Tongue (tissue), 2 donors: ENCODE measurements around the gene ANTXR1. TPM values are rescaled to one million over a fixed set of nuclear protein-coding genes. Genes with fewer than 3 reads are reported as not detected.
"Not testable (repeated sequence)": the region's sequence is repeated elsewhere in the genome, so short reads cannot be mapped to it uniquely, and the experiment has no call there.

Source experiments
- DNase-seq: peaks from one replicate; pipeline ENCODE4 v3.0.0-alpha.2; 2015
- total RNA-seq: library from RNA; depleted of rRNA; stranded (reverse); fragments of >200 nt; gene quantifications from one replicate; pipeline ENCODE4 v1.2.3, GENCODE V29; 2014

The ANTXR1 gene
- total RNA-seq, 1 donor from 2014 or later, result 104 TPM

DNA sequence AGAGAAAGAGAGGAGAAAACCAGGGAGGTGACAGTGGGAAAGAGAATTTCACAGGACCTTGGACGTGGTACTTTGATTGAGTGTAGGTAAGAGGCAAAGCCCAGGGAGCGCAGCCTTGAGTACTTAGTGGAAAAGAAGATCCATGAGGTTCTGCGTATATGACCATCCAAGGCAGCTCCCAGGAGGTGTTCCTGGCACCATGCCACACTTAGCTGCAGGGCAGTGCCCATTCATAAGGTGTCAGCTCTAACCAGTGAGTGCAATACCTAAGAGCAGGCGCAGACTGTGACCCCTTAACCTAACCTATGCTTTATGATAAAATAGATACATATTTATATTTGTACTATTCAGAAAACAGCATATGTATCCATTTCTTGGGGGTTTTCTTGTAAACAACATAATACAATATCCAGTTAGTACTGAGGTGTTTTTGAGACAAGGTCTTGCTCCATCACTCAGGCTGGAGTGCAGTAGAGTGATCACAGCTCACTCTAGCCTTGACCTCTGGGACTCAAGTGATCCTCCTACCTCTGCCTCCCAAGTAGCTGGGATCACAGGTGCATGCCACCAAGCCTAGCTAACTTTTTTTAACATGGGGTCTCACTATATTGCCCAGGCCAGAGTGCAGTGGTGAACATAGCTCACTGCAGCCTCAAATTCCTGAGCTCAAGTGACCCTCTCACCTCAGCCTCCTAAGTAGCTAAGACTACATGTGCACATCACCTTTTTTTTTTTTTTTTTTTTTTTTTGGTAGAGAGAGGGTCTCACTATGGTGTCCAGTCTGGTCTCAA, 199.5 kb downstream of the ANTXR1 start:
- no peak for DNase-seq

DNA sequence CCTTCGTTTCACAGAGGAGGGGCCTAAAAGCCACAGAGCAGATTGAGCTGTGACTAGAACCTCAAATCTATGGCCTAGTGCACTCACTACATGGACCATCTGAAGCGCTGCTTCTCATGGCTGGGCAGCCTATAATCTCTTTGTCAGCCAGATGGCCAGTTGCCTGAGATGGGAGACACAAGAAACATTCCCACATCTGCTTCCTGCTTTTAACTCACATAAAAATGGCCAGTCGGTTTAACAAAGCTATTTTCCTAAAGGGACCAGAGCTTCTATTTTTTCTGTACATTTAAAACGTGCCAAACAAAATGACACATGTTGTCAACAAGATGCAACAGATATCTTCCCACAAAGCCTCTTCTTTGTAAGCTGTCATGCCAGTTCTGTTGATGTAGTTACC, 200.2 kb downstream of the ANTXR1 start:
- peak; percentile 68 for DNase-seq

DNA sequence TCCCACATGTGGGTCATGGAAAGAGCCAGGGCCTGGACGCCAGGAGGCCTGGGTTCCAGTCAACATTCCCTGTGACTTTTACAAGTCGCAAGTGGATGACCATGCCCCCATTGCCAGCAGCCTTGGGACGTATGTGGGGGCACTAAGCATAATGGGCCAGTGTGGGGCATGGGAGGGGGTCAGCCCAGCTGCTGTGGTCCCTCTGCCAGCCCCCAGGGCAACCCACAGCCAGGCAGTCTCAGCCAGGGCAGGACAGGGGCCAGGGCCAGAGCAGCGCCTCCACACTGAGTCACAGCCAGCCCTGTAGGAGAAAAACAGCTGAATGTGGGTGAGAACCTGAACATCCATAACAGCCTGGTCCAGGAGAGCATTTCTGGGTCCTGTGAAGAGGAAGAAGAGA, 200.8 kb downstream of the ANTXR1 start:
- DNase-seq, result no peak

DNA sequence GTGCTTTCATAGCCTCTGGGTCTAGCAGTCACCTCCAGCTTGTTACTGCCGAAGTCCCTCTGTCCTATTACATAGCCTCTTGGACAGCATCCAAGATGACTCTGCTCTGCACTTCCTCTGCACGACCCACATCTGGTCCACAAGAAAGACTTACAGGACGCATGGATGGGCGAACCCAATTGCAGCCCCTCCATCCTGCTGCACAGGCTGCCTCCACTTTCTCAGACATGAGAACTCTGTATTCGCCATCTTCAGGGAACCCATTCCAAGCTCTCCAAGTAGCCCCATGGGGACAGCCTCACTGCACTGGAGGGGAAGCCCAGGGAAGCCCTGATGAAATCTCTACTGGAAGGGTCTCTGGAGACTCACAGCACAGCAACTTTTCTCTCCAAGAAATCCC, 201.9 kb downstream of the ANTXR1 start:
- peak; percentile 70 for DNase-seq

DNA sequence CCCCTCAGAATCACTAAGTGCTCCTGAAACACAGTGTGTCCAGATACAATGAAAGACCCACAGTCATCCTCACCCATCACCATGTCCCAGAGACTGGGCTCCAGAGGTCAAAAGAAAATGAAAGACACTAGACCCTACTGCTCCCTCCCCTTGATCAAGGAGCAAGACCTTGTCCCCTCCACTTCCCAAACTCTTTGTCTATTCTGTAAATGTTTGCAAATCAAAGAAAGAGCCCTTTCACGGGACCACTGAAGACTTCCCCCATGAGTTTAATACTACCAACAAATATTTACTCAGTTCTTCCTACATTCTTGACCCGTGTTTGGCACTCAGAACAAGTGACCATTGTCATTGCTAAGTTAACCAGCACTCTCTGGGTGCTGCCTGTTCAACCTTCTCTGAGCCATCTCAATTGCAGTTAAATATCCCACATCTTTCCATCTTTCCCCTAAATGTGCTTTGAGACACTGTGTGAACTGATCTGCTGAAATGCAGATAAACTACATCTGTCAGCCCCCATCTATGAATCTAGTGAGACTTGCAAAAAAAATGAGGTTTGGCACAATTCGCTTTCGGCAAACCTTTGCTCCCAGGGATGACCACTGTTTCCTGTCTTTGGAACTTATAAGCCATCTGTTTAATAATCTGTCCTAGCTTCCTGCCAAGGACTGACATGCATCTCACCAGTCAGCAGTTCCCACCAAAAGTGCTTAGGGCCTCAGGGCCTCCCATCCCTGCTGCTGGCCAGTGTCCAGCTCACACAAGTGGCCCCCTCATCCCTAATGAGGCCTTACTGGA, 203.8 kb downstream of the ANTXR1 start:
- peak; percentile 90 for DNase-seq

DNA sequence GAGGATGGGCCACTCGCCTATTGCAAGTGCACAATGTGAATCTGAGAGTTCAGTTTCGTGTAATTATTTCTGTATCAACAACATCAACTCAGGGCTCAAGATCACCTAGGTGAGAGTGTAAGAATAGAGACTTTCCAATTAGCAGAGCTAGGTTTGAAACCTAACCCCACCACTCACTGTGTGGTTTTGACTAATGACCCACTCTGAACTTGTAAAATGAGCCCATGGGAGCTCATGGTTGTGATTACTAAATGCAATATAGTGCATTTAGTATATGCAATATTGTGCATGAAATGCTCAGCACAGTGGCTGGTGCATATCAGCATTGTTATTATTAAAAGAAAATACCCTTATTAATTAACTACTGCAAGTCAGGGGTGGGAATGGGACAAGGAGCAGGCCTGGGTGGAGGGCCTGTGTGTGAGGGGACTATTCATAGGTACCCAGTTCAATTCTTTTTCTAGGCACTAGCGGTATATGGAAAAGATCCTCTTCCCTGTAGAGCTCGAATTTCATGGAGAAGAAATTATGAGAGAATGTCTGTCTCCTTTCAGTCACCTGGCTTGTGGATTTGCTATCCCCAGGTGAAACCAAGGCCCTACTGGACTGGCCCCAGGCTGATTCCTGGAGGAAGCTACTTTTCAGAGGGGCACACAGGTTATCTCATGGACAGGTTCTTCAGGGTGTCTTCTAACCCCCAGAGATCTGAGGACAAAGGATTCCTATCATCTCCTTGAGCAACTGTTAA, 204.5 kb downstream of the ANTXR1 start:
- DNase-seq, result no peak

DNA sequence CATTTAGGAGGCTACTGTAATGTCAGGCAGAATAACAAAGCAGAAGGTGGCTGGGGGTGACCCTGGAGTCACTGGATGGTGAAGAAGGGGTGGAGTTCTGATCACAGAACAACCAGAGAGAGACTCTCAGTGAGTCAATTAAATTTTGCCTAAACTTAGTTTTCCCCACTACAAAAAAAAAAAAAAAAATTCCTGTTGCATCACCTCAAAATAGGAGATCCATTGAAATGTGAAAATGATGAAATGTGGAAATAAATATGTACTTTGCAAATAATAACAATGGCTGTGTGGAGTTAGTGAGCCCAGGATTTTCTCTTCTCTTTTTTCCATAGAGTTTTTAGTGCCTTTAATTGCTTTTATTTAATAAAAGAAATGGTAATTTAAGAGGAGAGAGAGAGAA, 208.5 kb downstream of the ANTXR1 start:
- DNase-seq, result no peak

DNA sequence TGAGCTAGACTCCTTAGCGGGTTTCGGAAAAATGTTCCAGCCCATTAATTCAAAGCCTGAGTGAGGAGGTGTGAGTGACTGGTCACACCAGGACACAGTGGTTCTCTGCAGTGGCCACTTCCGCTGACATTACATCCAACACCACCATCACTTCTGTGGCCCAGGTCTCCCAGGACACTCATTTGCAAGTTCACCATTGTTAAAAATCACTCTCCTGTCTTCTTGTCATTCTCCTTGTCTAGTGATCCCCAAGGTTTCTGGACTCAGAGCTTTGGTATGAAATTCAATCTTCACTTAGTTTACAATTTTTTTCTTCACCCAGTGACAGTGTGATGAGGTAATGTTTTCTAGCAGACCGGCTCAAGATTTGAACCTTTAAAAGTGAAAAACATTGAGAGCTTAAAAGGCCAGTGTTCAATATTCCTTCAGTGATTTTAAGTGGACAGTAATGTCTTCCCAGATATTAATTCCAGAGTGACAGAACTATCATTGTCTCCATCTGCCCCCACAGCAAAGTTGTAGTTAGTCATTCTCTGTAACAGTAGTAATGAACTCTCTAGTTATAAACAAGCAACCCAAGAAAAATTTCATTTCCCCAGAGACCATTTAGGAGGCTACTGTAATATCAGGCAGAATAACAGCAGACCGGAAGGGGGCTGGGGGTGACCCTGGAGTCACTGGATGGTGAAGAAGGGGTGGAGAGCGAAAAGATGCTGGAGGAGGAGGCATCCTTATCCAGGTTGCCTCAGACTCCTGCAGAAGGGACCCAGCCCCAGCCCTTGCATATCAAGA, 209.2 kb downstream of the ANTXR1 start:
- DNase-seq, result no peak

DNA sequence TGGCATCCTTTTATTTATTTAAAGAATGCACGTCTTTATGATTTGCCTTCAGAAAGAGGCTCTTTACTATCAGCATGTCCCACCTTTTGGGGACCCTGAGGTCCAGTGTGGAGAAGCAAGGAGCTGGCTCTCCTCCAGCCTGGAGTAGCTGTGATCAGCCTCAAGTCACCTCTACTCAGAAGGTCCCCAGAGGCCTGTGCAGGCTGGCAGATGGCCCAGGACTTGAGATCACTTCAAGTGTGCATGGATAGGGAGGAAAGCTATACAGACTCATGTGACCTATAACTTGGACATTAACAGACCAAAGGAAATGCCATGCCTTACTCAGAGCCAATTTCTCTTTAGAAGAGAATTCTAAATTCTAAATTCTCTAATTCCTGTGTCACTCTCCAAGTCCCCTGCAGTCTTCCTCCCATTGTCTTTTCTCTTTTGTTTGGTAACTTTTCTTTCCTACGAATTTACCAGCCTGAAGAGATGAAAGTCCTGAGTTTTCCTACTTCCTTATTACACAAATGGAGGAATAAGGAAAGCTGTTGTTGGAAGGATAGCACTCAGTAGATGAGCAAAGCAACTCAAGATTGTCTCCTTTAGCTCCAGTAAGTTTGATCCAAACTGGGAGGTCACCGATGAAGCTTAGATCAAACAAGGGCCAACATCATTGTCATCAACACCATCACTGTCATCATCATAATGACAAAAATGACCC, 210.1 kb downstream of the ANTXR1 start:
- DNase-seq, result no peak

DNA sequence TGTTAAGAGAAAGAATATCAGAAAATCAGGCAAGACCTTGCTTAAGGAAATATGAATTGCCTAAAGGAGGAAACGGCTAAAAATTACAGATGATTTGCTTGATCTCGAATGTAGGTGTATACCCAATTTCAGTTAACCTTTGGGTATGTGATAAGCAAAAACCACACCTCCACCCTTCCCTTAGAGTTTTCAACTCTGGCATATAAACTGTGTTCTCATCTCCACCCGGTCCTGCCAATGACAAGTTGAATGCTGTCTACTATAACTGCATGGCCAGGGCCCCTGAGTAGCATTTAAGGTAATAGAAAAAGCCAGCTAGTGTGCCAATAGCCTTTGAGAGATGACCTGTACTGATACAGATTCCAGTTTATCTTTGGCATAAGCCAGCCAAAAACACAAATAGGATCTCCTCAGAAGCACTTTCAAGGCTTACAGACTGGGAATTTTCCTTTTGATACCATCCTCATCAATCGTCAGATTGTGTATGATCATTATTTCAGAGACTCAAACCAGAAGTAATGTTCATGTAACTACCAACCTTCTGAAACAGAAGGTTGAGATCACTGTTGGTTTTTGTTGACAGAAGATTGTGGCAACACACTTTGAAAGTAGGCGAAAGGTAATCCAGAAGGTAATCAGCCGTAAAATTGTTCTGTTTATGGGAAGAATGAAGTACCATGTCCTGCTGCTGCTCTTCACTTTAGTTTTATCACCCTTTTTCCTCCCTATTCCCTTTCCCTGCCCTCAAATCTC, 211.0 kb downstream of the ANTXR1 start:
- DNase-seq, result no peak

DNA sequence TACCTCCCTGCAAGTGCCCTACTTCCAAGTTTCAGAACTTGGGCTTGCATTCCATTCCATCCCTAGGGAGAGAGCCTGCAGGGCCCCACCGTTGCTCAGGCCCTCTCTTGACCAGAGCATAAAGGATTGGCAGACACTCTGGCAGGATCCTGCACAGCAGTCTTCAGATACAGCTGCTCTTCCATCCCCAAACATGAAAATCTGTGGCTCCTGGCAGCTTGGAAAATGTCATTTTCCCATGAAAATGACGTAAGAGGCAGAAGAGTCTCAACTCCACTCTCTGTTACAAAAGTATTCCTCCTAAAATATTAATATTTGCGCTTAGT, 211.5 kb downstream of the ANTXR1 start:
- DNase-seq, result peak; percentile 72

DNA sequence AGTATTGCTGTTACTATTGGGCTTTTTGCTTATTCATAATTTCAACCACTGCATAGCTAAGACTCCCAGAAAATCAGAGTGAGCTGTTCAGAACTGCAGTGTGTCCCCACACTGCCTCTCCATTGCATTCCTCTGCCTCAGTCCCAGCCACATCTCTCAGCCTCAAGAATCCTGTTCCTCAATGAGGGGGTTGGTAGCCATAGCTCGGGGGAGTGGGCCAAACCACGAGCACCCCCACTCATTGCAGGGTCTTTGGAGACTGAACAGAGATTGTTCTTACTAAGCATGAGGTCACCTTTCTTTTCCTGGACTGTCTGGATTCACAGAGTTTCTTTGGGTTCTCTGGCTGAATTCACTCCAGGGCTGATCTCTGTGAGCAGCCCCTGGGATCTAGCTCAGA, 213.0 kb downstream of the ANTXR1 start:
- no peak for DNase-seq

DNA sequence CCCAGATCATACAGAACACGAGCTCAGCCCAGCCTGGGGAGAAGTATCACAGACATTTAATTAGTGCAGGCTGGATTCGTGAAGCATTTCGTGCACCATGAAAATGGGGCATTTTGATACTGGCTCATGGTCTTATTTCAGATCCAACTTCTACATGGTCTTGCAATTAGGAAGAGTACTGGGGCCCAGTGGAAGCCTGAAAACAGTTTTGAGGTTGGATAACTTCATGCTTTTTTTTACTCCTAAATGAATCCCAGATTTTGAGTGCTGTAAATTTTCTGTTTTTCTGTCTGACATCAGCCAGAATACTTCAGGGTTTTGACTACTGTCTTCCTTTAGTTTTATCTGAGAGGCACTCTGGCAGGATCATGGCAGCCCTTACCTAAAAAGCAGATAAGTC, 213.9 kb downstream of the ANTXR1 start:
- DNase-seq, result no peak

DNA sequence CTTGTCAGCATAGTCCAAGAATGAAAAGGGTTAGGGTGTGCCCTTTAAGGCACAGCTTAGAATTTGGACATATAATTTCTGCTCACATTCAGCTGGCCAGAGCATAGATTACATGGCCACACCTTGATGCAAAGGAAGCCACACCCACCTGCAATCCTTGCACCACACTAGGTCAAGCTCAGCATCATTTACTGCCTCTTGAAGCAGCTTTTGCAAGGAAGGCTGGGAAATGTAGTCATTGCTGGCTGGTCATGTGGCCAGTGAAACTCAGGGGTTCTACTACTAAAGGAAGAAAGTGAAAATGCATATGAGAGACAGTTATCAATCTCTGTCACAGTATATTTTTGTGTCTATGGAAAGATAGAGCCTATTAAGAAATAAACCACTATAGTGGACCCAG, 214.7 kb downstream of the ANTXR1 start:
- DNase-seq, result no peak

DNA sequence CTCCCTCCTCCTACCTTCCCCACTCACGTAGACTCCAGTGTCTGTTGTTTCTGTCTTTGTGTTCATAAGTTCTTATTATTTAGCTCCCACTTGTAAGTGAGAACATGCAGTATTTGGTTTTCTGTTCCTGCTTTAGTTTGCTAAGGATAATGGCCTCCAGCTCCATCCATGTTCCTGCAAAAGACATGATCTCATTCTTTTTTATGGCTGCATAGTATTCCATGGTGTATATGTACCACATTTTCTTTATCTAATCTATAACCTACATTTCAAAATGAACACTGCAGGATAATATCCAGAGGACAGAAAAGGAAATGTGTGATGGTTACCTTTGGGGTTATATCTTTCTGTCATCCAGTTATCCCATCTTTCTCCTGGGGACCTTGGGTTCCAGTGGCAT, 218.0 kb downstream of the ANTXR1 start:
- not testable (repeated sequence) for DNase-seq

DNA sequence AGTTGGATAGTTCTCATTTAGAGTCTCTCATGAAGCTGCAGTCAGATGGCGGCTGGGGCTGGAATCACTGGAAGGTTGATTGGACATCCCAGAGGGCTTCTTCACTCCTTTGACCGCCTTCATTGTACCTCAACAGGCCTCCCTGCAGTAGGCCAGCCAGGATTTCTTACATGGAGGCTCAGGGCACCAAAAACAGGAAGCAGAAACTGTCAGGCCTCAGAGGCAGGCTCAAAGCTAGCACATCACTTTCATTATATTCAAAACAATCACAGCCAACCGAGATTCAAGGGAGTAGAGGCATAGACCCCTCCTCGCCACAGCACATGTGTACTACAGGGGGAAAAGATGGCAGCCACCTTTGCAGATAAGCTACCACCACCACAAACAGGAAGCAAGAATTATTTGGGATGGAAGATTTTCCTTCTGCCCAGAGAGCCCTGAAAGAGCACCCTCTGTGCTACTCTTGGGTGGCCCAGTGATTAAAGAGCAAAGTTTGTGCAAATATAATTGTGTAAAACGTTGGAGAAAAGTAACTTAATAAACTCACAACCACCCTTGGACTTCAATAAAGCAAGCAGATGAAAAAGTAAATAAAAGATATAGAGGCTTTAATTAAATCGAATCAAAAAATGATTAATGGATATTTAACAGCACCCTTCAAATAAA, 218.8 kb downstream of the ANTXR1 start:
- no peak for DNase-seq

DNA sequence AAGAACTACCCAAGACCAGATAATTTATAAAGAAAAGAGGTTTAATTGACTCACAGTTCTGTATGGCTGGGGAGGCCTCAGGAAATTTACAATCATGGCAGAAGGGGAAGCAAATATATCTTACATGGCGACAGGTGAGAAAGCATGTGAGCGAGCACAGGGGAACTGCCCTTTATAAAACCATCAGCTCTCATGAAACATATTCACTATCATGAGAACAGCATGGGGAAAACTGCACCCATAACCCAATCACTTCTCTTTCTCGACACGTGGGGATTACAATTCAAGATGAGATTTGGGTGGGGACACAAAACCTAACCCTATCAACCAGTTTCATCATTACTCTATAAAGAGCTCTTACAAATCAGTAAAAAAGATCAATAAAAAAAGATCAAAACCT, 222.9 kb downstream of the ANTXR1 start:
- DNase-seq, result not testable (repeated sequence)

DNA sequence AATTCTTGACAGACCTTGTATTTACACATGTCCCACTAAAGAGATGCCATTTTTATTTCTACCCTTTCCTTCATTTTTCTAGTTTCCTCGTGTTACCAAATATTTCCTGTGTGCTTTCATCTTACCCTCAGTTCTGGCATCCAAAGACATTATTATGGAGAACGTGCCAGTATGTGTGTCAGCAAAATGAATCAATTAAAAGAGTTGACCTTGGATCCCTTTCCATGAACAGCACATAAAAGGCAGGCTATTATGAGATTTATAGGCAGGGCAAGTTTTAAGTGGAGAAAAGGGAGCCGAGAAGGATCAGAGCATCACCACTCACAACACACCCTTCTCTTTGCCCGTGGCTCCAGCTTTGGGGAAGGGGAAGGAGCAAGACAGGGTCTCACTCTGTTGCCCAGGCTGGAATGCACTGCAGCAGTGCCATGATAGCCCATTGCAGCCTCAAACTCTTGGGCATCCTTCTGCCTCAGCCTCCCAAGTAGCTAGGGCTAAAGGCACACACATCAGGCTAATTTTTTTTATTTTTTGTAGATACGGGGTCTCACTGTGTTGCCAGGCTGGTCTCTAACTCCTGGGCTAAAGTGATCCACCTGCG, 224.2 kb downstream of the ANTXR1 start:
- no peak for DNase-seq

DNA sequence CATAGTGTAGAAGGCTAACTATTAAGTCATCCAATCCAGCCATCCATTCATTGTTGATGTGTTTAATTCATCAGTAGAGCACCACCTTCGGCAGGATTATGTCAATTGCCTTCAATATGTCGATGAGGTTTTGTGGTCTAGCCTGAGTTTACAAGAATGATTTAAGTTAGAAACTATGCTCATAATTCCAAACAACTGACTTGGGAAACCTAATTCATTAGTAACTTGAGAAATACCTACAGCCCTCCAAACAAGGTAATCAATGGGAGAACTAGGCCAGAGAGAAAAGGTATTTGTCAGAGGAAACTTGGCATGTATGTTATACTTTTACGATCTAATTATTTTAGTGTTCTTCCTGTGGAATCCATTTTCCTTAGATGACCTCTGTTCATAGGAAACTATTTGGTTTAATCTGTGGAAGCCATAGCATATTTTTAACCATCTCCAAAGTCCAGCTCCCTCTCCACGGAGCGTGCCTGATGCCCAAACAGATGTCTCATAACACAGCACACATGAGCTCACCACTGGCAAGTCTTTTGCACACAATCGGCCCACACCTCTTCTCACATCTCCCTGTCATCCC, 225.6 kb downstream of the ANTXR1 start:
- no peak for DNase-seq
